ENCODE measurements around the gene CMTM4.
A peak's percentile ranks its signal among the peaks of the same experiment; 100 is the strongest.

Gene CMTM4

GRCh38 chr16:66660422-66661209 lies 35.9 kb downstream of the CMTM4 start:
- Histone ChIP-seq H3K4me3 (ENCODE audit: low read depth in 1 of 5, low read length in 5 of 5) (no peak overlapping the region), H3K36me3 (ENCODE audit: control insufficient read depth in 5 of 5, insufficient read depth in 5 of 5, low read length in 5 of 5) (no peaks in the 10 kb centered on the region), H3K9ac (ENCODE audit: low read length in 5 of 5) (peak overlapping the region in 4 of 5 donors; percentile 3 to 45 (median 32)), H3K27me3 (ENCODE audit: control insufficient read depth in 5 of 5, insufficient read depth in 4 of 5, low read length in 5 of 5) (no peaks in the 10 kb centered on the region), H3K4me1 (ENCODE audit: control insufficient read depth in 5 of 5, insufficient read depth in 5 of 5, low read length in 5 of 5) (peaks cover 0 to 11% (median 8%) of the 10 kb centered on the region in 5 donors), H3K27ac (ENCODE audit: low read depth, low read length) (no peak overlapping the region), H3K9me3 (ENCODE audit: control insufficient read depth in 5 of 5, low read length in 5 of 5) (no peaks in the 10 kb centered on the region)

GRCh38 chr16:66658860-66659190 lies 37.7 kb downstream of the CMTM4 start:
- H3K9me3 ChIP-seq (ENCODE audit: control insufficient read depth in 5 of 5, low read length in 5 of 5): no peaks in the 10 kb centered on the region
- no peak overlapping the region for H3K9ac ChIP-seq (ENCODE audit: low read length in 5 of 5)
- H3K27me3 ChIP-seq (ENCODE audit: control insufficient read depth in 5 of 5, insufficient read depth in 4 of 5, low read length in 5 of 5): no peaks in the 10 kb centered on the region
- H3K27ac ChIP-seq (ENCODE audit: low read depth, low read length): no peak overlapping the region
- H3K4me1 ChIP-seq (ENCODE audit: control insufficient read depth in 5 of 5, insufficient read depth in 5 of 5, low read length in 5 of 5): peaks cover 0 to 16% (median 11%) of the 10 kb centered on the region in 5 donors
- no peaks in the 10 kb centered on the region for H3K36me3 ChIP-seq (ENCODE audit: control insufficient read depth in 5 of 5, insufficient read depth in 5 of 5, low read length in 5 of 5)
- no peak overlapping the region for H3K4me3 ChIP-seq (ENCODE audit: low read depth in 1 of 5, low read length in 5 of 5)

- no peaks in the 10 kb centered on the region for H3K9me3 ChIP-seq (ENCODE audit: control insufficient read depth in 5 of 5, low read length in 5 of 5)
- no peaks in the 10 kb centered on the region for H3K27me3 ChIP-seq (ENCODE audit: control insufficient read depth in 5 of 5, insufficient read depth in 4 of 5, low read length in 5 of 5)
- no peaks in the 10 kb centered on the region for H3K36me3 ChIP-seq (ENCODE audit: control insufficient read depth in 5 of 5, insufficient read depth in 5 of 5, low read length in 5 of 5)
- H3K27ac ChIP-seq (ENCODE audit: low read depth, low read length): no peak overlapping the region
- H3K4me1 ChIP-seq (ENCODE audit: control insufficient read depth in 5 of 5, insufficient read depth in 5 of 5, low read length in 5 of 5): peaks cover 0 to 16% (median 12%) of the 10 kb centered on the region in 5 donors
- H3K9ac ChIP-seq (ENCODE audit: low read length in 5 of 5): no peak overlapping the region
- H3K4me3 ChIP-seq (ENCODE audit: low read depth in 1 of 5, low read length in 5 of 5): no peak overlapping the region
Measured at GRCh38 chr16:66658143-66658859, 38.2 kb downstream of the CMTM4 start.

GRCh38 chr16:66656547-66656946 lies 40.0 kb downstream of the CMTM4 start:
- no peak overlapping the region for H3K4me3 ChIP-seq (ENCODE audit: low read depth in 1 of 5, low read length in 5 of 5)
- no peaks in the 10 kb centered on the region for H3K9me3 ChIP-seq (ENCODE audit: control insufficient read depth in 5 of 5, low read length in 5 of 5)
- H3K36me3 ChIP-seq (ENCODE audit: control insufficient read depth in 5 of 5, insufficient read depth in 5 of 5, low read length in 5 of 5): no peaks in the 10 kb centered on the region
- H3K27me3 ChIP-seq (ENCODE audit: control insufficient read depth in 5 of 5, insufficient read depth in 4 of 5, low read length in 5 of 5): no peaks in the 10 kb centered on the region
- peaks cover 0 to 21% (median 15%) of the 10 kb centered on the region in 5 donors for H3K4me1 ChIP-seq (ENCODE audit: control insufficient read depth in 5 of 5, insufficient read depth in 5 of 5, low read length in 5 of 5)
- H3K9ac ChIP-seq (ENCODE audit: low read length in 5 of 5): no peak overlapping the region
- H3K27ac ChIP-seq (ENCODE audit: low read depth, low read length): no peak overlapping the region

GRCh38 chr16:66653581-66654350 lies 42.8 kb downstream of the CMTM4 start:
- Histone ChIP-seq H3K4me1 (ENCODE audit: control insufficient read depth in 5 of 5, insufficient read depth in 5 of 5, low read length in 5 of 5) (peaks cover 0 to 17% (median 15%) of the 10 kb centered on the region in 5 donors), H3K9ac (ENCODE audit: low read length in 5 of 5) (no peak overlapping the region), H3K27ac (ENCODE audit: low read depth, low read length) (no peak overlapping the region), H3K36me3 (ENCODE audit: control insufficient read depth in 5 of 5, insufficient read depth in 5 of 5, low read length in 5 of 5) (no peaks in the 10 kb centered on the region), H3K9me3 (ENCODE audit: control insufficient read depth in 5 of 5, low read length in 5 of 5) (no peaks in the 10 kb centered on the region), H3K4me3 (ENCODE audit: low read depth in 1 of 5, low read length in 5 of 5) (no peak overlapping the region), H3K27me3 (ENCODE audit: control insufficient read depth in 5 of 5, insufficient read depth in 4 of 5, low read length in 5 of 5) (no peaks in the 10 kb centered on the region)

- Histone ChIP-seq H3K27me3 (ENCODE audit: control insufficient read depth in 5 of 5, insufficient read depth in 4 of 5, low read length in 5 of 5) (no peaks in the 10 kb centered on the region), H3K9ac (ENCODE audit: low read length in 5 of 5) (peak overlapping the region in 1 of 5 donors; percentile 5), H3K36me3 (ENCODE audit: control insufficient read depth in 5 of 5, insufficient read depth in 5 of 5, low read length in 5 of 5) (no peaks in the 10 kb centered on the region), H3K4me3 (ENCODE audit: low read depth in 1 of 5, low read length in 5 of 5) (no peak overlapping the region), H3K4me1 (ENCODE audit: control insufficient read depth in 5 of 5, insufficient read depth in 5 of 5, low read length in 5 of 5) (peaks cover 0 to 17% (median 15%) of the 10 kb centered on the region in 5 donors), H3K27ac (ENCODE audit: low read depth, low read length) (no peak overlapping the region), H3K9me3 (ENCODE audit: control insufficient read depth in 5 of 5, low read length in 5 of 5) (no peaks in the 10 kb centered on the region)
Measured at GRCh38 chr16:66652661-66653360, 43.7 kb downstream of the CMTM4 start.

GRCh38 chr16:66651965-66652364 lies 44.6 kb downstream of the CMTM4 start:
- Histone ChIP-seq H3K4me3 (ENCODE audit: low read depth in 1 of 5, low read length in 5 of 5) (no peak overlapping the region), H3K27me3 (ENCODE audit: control insufficient read depth in 5 of 5, insufficient read depth in 4 of 5, low read length in 5 of 5) (no peaks in the 10 kb centered on the region), H3K9ac (ENCODE audit: low read length in 5 of 5) (no peak overlapping the region), H3K4me1 (ENCODE audit: control insufficient read depth in 5 of 5, insufficient read depth in 5 of 5, low read length in 5 of 5) (peaks cover 0 to 17% (median 15%) of the 10 kb centered on the region in 5 donors), H3K9me3 (ENCODE audit: control insufficient read depth in 5 of 5, low read length in 5 of 5) (no peaks in the 10 kb centered on the region), H3K27ac (ENCODE audit: low read depth, low read length) (no peak overlapping the region), H3K36me3 (ENCODE audit: control insufficient read depth in 5 of 5, insufficient read depth in 5 of 5, low read length in 5 of 5) (no peaks in the 10 kb centered on the region)

- Histone ChIP-seq H3K27ac (ENCODE audit: low read depth, low read length) (no peak overlapping the region), H3K27me3 (ENCODE audit: control insufficient read depth in 5 of 5, insufficient read depth in 4 of 5, low read length in 5 of 5) (no peaks in the 10 kb centered on the region), H3K9ac (ENCODE audit: low read length in 5 of 5) (no peak overlapping the region), H3K4me1 (ENCODE audit: control insufficient read depth in 5 of 5, insufficient read depth in 5 of 5, low read length in 5 of 5) (peaks cover 0 to 17% (median 15%) of the 10 kb centered on the region in 5 donors), H3K9me3 (ENCODE audit: control insufficient read depth in 5 of 5, low read length in 5 of 5) (no peaks in the 10 kb centered on the region), H3K36me3 (ENCODE audit: control insufficient read depth in 5 of 5, insufficient read depth in 5 of 5, low read length in 5 of 5) (no peaks in the 10 kb centered on the region), H3K4me3 (ENCODE audit: low read depth in 1 of 5, low read length in 5 of 5) (peak overlapping the region in 3 of 5 donors; percentile 20 to 49 (median 20))
Measured at GRCh38 chr16:66651474-66651765, 45.1 kb downstream of the CMTM4 start.

- H3K36me3 ChIP-seq (ENCODE audit: control insufficient read depth in 5 of 5, insufficient read depth in 5 of 5, low read length in 5 of 5): no peaks in the 10 kb centered on the region
- peak overlapping the region in 3 of 5 donors; percentile 20 to 49 (median 20) for H3K4me3 ChIP-seq (ENCODE audit: low read depth in 1 of 5, low read length in 5 of 5)
- H3K27me3 ChIP-seq (ENCODE audit: control insufficient read depth in 5 of 5, insufficient read depth in 4 of 5, low read length in 5 of 5): no peaks in the 10 kb centered on the region
- no peaks in the 10 kb centered on the region for H3K9me3 ChIP-seq (ENCODE audit: control insufficient read depth in 5 of 5, low read length in 5 of 5)
- no peak overlapping the region for H3K27ac ChIP-seq (ENCODE audit: low read depth, low read length)
- peaks cover 0 to 17% (median 15%) of the 10 kb centered on the region in 5 donors for H3K4me1 ChIP-seq (ENCODE audit: control insufficient read depth in 5 of 5, insufficient read depth in 5 of 5, low read length in 5 of 5)
- H3K9ac ChIP-seq (ENCODE audit: low read length in 5 of 5): no peak overlapping the region
Measured at GRCh38 chr16:66650707-66651473, 45.7 kb downstream of the CMTM4 start.
